Right renal pelvis (tissue), 4 donors: ENCODE data around the gene WNK2. TPM values are rescaled to one million over a fixed set of nuclear protein-coding genes. Genes with fewer than 3 reads are reported as not detected.

Experiments
- DNase-seq, 4 donors: peaks; one replicate each; pipeline ENCODE4 v3.0.0-alpha.2; 2013; ENCODE audit warnings: low read depth in 4 of 4, low spot score in 3 of 4, missing footprints in 1 of 4
- polyA plus RNA-seq, 4 donors: library from polyadenylated mRNA; unstranded; fragments of 120-200 nt; gene quantifications; one replicate each; pipeline ENCODE4 v1.2.1, GENCODE V29; 2013; ENCODE audit not compliant: insufficient read length in 4 of 4

Gene WNK2
- polyA plus RNA-seq, 4 donors, result 13.2 to 23.8 (median 19.6) TPM

DNA sequence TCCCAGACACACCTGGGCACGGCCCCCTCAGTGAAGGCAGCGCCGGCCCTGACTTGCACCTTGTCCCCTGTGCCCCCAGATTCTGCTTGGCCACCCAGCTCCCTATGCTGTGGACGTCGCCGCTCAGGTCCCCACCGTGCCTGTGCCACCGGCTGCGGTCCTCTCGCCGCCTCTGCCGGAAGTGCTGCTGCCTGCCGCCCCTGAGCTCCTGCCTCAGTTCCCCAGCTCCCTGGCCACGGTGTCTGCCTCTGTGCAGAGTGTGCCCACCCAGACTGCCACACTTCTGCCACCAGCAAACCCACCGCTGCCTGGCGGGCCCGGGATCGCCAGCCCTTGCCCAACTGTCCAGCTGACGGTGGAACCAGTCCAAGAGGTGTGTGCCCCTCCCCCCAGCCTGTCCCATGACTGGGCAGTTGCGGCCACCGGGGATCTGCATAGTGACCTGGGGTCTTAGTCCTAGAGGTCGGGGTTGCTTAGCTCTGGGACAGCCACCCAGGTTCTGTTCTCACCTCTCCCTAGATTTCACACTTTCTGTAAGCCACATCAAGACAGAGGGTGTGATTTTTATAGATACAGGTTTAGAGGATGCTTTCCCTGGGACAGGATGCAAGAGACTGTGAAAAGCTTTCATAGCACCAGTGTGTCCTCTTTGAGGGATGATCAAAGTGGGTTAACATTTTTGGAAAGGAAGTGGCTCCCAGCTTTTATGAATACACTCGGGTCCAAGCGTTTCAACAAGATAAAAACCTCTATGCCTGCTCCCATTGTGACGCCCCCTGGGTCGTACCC is 78.0 kb downstream of the WNK2 start:
- no peak for DNase-seq

DNA sequence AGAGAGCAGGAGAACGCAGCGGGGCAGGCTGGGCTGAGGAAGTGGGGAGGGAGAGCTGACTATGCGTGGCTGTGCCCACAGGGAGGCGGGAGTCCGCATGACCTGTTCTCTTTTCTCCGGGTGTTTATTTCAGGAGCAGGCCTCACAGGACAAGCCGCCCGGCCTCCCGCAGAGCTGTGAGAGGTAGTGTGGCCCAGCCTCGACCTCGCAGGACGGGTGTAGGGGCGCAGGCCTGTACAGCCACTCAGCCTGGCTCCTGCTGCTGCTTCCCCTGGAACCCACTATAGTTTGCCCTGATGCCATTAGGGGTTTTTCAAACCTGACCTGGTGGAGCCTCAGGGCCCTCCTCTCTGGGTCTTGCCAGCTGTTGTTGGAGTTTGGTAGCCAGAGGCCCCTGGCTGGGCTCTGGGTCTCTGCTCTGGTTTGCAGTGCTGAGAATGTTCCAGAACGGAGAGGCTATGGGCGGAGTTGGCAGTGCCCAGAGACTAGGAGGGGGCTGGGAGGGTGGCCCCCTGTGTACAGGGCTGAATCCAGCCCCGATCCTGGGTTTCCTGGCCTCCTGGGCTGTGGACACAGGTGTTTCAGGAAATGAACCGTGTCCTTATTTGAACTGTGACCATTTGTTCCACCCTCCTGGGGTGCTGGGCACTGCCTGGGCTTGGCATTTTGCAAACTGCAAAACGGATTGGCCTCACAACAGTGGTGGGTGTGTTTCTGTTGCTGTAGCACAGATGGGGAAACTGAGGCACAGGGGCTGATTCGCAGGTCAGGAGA is 78.8 kb downstream of the WNK2 start:
- DNase-seq, result no peak

DNA sequence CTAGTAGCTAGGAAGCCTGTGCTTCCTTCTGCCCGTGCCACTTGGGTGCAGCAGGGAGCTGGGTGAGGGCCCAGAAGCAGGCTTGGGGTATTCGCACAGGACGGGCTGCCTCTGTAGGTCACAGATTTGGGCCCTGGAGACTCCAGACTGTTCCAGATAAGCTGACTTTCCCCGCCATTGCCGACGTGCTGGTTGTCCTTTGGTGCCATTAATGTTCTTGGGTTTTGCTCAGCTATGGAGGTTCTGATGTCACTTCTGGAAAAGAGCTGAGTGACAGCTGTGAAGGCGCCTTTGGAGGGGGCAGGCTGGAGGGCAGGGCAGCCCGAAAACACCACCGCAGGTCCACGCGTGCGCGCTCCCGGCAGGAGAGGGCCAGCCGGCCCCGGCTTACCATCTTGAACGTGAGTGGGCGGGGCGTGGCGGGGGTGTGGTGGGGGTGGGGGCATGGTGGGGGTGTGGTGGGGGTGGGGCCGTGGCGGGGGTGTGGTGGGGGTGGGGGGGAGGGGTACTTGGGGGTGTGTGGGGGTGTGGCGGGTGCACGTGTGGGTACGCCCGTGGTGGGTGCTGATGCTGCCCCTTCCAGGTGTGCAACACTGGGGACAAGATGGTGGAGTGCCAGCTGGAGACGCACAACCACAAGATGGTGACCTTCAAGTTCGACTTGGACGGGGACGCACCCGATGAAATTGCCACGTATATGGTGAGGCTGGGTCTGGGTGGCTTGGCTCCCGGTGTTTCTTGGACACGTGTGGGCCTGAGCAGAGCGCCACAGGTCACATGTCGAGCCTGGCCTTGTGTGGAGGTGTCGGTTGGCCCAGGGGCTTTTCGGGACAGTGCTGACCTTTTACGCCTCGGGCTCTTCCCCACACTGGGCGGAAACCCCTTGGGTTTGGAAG is 79.6 kb downstream of the WNK2 start:
- DNase-seq, result no peak

DNA sequence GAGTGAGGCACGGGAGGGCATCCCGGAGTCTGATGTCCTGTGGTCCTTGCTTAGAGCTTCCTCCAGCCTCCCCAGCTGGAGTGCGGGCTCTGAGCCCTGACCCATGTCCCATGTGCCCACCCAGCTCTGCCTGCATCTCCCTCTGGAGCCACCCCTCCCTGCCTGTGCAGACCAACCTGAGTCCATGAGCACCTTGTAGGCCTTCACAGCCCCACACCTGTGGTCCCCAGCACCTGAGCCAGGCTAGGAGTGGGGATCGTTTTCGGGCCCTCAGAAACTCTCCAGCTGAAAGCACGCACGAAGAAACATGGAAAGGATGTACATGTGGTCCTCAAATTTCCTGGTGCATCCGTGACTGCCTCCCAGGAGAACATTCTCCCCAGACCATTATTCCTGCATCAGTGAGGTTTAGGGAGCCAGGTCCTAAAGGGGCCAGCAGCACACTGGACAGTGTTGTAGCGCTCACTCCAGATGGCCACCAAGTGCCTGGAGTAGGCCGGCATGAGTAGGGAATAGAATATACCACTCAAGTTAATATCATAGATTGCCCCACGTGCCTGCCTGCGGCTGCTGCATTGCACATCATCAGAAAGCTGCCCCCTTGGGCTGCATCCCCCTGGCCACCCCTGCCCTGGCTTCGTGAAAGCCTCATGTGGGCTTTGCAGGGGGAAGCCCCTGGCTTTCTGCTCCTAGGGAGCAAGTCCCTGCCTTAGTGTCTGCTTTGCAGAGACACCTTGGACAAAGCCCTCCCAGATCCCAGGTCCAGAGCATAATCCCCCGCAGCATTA is 80.6 kb downstream of the WNK2 start:
- DNase-seq, result no peak

DNA sequence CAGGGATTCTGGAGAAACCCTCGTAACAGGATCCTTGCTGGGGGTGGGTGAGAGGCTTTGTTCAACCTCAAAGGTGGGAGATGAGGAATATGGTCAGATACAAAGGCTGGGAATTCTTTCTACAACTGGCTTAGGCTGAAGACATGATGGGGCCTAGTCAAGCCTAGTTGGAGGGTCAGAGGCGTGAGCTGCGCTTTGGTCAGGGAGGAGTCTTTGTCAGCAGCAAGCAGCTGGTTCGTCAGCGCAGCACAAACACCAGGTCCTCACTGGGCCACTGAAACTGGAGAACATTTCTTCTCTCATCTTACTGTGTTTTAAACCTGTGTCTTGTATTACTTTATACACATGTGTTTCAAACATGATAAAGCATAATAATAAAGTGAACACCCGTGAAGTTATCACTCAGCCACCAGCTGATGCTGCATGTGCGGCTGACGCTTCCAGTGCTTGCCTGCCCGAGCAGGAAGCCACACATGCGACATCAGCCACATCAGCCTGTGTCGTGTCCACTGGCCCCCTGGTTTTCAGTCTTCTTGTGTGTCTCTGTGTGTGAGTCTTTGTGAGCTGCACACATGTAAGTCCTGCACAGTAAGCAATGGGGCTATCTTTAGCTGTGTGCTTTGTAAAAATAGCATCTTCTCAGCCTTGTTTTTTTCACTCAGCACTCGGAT is 81.5 kb downstream of the WNK2 start:
- DNase-seq, result no peak

DNA sequence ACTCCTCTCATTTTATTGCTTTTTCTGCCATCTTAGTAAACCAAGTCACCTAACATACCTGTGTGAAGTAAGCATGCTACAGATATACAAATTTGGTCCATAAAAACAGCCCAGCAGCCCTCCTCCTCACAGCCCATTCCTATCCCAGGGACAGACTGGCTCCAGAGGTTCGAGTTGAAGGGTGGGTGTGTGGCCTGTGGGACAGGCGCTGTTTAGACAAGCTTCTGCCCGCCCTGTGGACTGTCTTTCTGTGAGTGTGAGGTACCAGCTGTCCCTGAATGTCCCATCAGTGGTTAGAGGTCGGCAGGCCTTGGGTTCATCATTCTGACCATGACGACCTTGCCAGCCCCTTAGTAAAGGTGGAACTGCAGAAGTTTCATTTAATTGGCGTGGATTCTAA is 82.0 kb downstream of the WNK2 start:
- no peak for DNase-seq

DNA sequence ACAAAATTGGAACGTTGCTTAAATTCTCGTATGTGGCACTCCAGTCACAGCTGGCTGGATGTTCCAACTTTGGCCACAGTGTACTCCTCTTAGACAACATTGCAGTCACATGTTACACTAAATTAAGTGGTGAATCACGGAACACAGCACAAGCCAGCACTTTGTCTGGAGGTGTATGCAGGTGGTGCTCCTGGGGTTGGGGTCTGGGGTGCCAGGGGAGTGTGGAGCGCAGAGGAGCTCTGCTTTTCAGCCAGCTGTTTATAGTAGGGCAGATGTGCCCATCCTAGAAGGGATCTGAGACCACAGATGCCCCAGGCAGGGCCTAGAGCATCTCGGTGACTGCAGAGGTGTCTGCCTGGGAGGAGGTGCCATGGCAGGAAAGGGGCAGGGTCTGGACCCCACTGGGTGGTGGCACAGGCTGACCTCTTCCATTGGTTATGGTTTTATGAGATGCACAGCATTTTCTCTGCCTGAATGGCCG is 82.6 kb downstream of the WNK2 start:
- DNase-seq, result no peak

DNA sequence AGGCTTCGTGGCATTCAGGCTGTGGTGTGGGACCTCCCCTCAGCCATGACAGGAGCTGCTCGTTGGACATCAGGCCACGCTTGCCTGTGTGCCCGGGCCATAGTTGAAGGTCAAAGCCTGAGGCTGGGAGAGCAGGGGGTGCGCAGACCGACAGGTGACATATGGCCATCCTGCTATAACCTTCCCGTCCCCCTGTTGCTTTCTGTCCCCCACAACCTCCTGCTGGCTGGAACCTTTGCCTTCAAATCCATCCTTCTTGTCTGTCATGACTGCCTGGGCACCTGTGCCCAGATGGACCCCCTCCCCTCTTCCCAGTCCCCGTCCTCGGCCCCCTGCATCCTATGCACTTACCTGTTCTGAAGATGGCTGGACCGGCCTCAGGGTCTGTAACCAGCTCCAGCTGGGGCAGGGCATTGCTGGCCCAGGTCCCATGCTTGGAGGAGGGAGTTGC is 83.2 kb downstream of the WNK2 start:
- no peak for DNase-seq

DNA sequence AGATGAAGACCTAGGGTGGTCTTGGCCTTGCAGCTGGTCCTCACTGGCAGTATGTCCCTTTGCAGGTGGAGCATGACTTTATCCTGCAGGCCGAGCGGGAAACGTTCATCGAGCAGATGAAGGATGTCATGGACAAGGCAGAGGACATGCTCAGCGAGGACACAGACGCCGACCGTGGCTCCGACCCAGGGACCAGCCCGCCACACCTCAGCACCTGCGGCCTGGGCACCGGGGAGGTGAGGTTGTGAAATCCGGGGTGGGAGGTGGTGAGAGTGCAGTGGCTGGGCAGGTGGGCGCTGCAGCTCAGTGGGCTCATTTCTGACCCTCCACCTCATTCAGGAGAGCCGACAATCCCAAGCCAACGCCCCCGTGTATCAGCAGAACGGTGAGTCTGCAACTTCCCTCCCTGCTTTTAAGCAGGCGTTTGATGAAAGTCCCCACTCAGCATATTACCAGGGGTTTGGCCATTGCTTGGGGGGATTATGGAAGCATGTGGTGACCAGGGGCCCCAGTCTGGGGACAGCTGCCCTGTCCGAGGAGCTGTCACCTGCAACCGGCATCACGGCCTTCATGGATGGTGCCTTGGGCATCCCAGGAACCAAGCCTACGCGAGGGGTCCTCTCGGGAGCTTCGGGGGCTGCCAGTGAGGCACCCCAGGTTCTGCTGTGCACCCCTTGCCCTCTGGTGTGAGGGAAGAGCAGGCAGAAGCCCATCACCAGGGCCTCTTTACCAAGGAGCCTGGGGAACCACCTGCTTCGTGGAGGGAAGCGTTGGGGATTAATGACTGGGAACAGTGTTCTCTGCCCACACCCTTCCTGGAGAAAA is 84.0 kb downstream of the WNK2 start:
- no peak for DNase-seq

DNA sequence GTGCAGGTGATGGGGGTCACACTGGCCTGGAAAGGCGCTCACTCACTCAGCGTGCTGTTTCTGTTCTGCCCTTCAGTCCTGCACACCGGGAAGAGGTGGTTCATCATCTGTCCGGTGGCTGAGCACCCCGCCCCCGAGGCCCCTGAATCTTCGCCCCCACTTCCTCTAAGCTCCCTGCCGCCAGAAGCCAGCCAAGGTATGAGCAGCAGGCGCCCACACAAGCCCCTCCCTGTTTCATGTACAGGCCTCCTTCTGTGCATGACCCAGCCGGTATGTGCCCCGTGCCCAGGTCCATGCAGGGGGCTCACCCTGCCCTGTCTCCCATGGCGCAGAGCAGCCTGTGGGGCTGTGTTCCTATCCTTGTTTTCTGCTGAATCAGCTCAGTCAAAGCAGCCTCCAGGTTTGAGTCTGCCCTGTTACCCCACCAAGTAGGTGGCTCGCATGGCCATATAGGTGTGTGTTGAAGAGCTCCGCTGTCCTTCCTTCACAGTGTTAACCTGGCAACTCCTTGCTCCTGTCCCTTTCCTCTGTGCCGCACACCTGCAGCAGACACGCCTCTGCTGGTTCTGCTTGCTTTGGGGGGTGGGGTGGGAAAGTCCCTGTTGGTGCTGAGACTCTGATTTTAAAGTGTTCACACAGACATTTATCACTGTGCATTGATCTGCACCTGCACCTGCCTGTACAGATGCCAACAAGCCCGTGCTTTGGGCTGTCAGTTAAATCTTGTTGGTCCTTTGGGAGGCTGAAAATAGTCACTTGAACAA is 84.8 kb downstream of the WNK2 start:
- no peak for DNase-seq

DNA sequence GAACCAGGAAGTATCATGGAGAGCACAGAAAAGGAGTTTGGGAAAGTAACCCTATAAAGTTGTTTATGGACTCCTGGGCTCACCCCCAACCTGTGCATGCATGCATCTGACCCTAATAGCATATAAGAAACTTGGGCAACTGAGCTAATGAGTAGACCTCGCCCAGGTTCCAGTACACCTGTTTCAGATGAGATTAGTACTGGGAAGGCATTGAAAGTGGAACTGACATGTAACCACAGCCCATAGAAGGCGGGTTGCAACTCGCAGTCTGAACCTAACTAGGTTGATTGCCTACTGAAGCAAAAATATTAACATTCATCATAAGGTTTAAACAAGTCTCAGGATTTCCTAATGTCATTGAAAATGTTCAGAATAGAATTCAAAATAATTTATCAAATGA is 87.0 kb downstream of the WNK2 start:
- DNase-seq, result no peak

DNA sequence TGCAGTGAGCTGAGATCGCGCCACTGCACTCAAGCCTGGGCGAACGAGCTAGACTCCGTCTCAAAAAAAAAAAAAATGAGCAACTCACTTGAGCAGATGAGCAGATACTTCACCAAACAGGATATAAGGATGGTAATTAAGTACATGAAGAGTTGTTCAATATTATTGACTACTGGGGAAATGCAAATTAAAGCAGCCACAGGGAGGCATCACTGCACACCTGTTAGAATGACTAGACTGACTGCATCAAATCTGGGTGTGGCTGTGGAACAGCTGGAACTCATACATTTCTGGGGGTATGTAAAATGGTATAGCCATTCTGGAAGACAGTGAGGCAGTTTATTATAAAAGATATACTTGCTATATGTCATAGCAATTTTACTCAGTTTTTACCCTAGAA is 93.0 kb downstream of the WNK2 start:
- DNase-seq, result no peak

DNA sequence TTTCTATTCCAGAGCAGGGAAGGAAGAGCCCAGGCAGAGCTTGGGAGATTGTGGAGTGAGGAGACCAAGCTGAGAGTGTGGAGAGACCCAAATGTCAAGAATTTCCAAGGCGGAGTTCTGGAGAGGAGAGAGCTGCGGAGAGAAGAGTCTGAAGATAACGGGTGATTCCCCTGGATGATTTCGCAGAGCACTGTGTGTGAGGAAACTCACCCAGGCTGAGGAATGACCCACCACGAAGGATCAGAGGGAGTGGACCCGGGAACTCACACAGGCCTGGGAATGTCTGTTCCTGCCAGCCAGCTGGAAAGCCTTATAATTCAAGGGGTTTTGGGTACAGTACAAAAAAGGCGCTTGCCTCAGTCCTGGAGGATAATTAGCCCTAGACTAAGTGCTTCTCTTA is 94.2 kb downstream of the WNK2 start:
- DNase-seq, result no peak

DNA sequence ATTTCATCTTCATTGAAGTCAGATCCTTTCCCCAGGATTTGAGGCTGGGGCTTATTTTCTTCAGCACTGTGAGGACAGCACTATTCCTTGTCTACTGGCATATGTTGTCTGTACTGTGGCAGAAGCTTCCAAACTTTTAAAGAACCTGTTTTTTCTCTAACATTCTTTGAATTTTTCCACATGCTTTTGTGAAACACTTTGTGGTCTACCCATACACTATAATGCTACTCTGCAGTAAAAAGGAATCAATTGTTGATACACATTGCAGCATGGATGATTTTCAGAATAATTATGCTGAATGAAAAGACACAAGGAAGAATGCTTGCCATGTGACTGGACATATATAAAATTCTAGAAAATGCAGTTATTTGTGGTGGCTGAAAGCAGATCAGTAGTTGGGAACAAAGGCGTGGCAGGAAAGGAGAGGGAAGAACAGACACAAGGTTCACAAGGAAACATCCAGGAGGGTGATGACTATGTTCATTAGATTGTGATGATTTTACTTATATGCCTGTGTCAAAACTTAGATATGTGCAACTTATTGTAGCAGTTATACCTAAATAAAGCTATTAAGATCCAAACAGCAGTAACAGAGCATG is 96.8 kb downstream of the WNK2 start:
- DNase-seq, result no peak

DNA sequence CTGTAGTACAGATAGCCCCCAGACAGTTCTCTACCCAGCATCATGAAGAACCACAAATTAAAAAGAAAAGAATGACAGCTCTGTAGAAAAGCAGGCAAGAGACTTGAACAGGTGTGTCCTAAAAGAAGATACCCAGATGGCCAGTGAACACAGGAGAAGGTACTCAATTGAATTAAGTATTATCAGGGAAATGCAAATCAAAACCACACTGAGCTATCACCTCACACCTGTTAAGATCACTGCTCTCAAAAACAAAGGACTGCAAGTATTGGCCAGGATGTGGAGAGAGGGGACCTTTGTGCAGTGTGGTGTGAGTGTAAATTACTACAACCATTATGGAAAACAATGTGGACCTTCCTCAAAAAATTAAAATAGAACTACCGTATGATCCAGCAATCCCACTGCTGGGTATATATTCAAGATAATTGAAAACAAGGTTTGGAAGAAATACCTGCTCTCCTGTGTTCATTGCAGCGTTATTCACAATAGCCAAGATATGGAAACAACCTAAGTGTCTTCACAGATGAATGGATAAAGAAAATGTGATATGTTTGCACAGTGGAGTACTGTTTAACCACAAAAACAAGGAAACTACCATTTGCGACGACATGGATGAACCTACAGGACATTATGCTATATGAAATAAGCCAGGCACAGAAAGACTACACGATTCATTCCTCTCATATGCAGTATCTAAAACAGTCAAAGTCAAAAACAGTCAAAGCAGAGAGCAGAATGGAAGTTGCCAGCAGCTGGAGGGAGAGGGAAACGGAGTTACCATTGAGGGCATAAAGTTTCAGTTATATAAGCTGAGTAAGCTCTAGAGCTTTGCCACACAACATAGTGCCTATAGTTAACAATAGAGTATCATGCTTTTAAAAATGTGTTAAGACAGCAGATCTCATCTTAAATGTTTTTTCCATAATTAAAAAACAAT is 102.6 kb downstream of the WNK2 start:
- DNase-seq, result no peak

DNA sequence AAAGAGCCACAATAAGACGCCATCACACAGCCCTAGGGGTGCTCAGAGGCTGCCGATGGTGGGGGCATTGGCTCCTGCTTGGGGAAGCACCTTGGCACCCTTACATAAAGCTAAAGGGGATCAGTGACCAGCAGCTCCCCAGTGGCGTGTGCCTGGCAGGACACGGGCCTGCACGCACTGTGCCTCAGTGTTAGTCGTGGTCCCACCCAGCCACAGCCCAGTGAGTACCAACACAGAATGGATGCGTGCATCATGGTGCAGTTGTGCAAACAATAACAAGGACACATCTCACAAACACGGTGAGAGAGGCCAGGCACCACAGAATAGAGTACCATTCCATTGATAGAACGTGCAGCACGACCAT is 103.2 kb downstream of the WNK2 start:
- no peak for DNase-seq

DNA sequence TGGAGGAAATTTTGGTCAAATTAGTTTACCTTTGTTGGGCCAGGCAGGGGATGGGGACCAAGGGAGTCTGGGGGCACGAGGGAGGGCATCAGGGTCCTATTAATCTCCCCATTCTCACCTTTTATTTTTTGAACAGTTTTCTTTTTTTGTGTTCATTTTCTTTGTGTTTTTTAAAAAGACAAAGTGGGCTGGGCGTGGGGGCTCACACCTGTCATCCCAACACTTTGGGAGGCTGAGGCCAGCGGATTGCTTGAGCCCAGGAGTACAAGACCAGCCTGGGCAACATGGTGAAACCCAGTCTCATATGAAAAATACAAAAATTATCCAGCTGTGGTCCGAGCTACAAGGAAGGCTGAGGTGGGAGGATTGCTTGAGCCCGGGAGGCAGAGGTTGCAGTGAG is 103.7 kb downstream of the WNK2 start:
- no peak for DNase-seq
